GM23338 (cell line): Measurements from ENCODE around the gene ELAPOR1.

ENCODE experiments used
- CREB1 ChIP-seq: fragments of 250-450 bp; sonication (Bioruptor Pico); IDR thresholded peaks from 2 replicates; pipeline ENCODE4 v1.5.0; 2020; ENCODE audit warnings: low read depth, mild to moderate bottlenecking, moderate library complexity
- CTCF ChIP-seq, 2 experiments: fragments of 200-600 bp in 1 of 2; sonication (generic) in 1 of 2; conservative IDR thresholded peaks; 2 replicates each; pipeline versions ENCODE4 v1.5.1 to v1.6.1; 2016 to 2017; ENCODE audit warnings: antibody characterized with exemption in 2 of 2, low read depth in 2 of 2, mild to moderate bottlenecking in 2 of 2, moderate library complexity in 1 of 2
- ETS1 ChIP-seq: IDR thresholded peaks from 2 replicates; pipeline ENCODE4 v1.6.1; 2016; ENCODE audit warnings: antibody characterized with exemption
- EZH2 ChIP-seq: fragments of 200-600 bp; sonication (generic); IDR thresholded peaks from one replicate; pipeline ENCODE4 v1.8.0; 2017; ENCODE audit warnings: antibody characterized with exemption, mild to moderate bottlenecking, low read depth; ENCODE audit not compliant: unreplicated experiment
- EZH2phosphoT487 ChIP-seq: fragments of 200-600 bp; sonication (generic); IDR thresholded peaks from one replicate; pipeline ENCODE4 v1.8.1; 2018; ENCODE audit warnings: antibody characterized with exemption; ENCODE audit not compliant: unreplicated experiment
- JUNB ChIP-seq: IDR thresholded peaks from one replicate; pipeline ENCODE4 v1.6.1; 2016; ENCODE audit warnings: antibody characterized with exemption; ENCODE audit not compliant: unreplicated experiment
- NANOG ChIP-seq: IDR thresholded peaks from 2 replicates; pipeline ENCODE4 v1.6.1; 2016; ENCODE audit warnings: antibody characterized with exemption, borderline replicate concordance
- POLR2AphosphoS5 ChIP-seq: IDR thresholded peaks from 2 replicates; pipeline ENCODE4 v1.6.1; 2016; ENCODE audit warnings: antibody characterized with exemption, low read depth
- STAT1 ChIP-seq: IDR thresholded peaks from one replicate; pipeline ENCODE4 v1.6.1; 2016; ENCODE audit warnings: antibody characterized with exemption; ENCODE audit not compliant: unreplicated experiment
- ZNF114 ChIP-seq: fragments of 250-450 bp; sonication (Bioruptor Pico); IDR thresholded peaks from 2 replicates; pipeline ENCODE4 v1.5.0; 2020; ENCODE audit warnings: mild to moderate bottlenecking, moderate library complexity
- ZNF331 ChIP-seq: fragments of 250-450 bp; sonication (Bioruptor Pico); IDR thresholded peaks from 2 replicates; pipeline ENCODE4 v1.5.0; 2020; ENCODE audit warnings: low read depth, mild to moderate bottlenecking, moderate library complexity
- ZNF462 ChIP-seq: fragments of 250-450 bp; sonication (Bioruptor Pico); IDR thresholded peaks from 2 replicates; pipeline ENCODE4 v1.5.0; 2020; ENCODE audit warnings: mild to moderate bottlenecking, moderate library complexity
- TF ChIP-seq, protein P1 (sequence below): IDR thresholded peaks from one replicate; pipeline ENCODE4 v1.6.1; 2018; ENCODE audit warnings: antibody characterized with exemption; ENCODE audit not compliant: unreplicated experiment

DNA sequence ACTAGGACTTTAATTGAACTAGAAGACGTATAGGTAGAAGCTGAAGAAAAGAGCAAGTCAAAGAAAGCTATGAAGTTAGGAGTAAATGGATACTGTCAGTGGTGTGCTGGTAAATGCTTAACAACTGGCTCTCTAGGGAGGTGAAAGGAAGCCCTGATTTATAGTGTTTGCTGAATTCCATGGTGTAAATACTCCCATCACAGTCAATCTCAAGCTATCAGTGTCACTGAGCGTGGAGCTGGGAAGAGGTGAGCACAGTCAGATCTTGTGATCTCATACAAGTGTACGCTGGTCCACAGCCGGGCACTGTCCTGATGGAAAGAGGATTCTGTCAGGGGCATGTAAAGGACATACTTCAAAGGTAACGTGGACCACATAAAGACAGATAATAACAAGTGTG is 28.3 kb downstream of the ELAPOR1 start:
- TF ChIP-seq CTCF (conservative IDR thresholded peaks at IDR 0.05; ENCODE audit: low read depth in 2 of 2) (no peak), JUNB (no peak), EZH2phosphoT487 (no peak), EZH2 (no peak), POLR2AphosphoS5 (no peak), ZNF114 (CRISPR knock-in tag) (no peak), ETS1 (no peak), CREB1 (CRISPR knock-in tag) (no peak), NANOG (no peak), STAT1 (no peak), ZNF462 (no peak), ZNF331 (no peak)
- TF ChIP-seq, protein P1, sequence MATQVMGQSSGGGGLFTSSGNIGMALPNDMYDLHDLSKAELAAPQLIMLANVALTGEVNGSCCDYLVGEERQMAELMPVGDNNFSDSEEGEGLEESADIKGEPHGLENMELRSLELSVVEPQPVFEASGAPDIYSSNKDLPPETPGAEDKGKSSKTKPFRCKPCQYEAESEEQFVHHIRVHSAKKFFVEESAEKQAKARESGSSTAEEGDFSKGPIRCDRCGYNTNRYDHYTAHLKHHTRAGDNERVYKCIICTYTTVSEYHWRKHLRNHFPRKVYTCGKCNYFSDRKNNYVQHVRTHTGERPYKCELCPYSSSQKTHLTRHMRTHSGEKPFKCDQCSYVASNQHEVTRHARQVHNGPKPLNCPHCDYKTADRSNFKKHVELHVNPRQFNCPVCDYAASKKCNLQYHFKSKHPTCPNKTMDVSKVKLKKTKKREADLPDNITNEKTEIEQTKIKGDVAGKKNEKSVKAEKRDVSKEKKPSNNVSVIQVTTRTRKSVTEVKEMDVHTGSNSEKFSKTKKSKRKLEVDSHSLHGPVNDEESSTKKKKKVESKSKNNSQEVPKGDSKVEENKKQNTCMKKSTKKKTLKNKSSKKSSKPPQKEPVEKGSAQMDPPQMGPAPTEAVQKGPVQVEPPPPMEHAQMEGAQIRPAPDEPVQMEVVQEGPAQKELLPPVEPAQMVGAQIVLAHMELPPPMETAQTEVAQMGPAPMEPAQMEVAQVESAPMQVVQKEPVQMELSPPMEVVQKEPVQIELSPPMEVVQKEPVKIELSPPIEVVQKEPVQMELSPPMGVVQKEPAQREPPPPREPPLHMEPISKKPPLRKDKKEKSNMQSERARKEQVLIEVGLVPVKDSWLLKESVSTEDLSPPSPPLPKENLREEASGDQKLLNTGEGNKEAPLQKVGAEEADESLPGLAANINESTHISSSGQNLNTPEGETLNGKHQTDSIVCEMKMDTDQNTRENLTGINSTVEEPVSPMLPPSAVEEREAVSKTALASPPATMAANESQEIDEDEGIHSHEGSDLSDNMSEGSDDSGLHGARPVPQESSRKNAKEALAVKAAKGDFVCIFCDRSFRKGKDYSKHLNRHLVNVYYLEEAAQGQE = no peak
